ENCODE data around the gene FCN1.
A peak's percentile ranks its signal among the peaks of the same experiment; 100 is the strongest.

FCN1 gene

DNA sequence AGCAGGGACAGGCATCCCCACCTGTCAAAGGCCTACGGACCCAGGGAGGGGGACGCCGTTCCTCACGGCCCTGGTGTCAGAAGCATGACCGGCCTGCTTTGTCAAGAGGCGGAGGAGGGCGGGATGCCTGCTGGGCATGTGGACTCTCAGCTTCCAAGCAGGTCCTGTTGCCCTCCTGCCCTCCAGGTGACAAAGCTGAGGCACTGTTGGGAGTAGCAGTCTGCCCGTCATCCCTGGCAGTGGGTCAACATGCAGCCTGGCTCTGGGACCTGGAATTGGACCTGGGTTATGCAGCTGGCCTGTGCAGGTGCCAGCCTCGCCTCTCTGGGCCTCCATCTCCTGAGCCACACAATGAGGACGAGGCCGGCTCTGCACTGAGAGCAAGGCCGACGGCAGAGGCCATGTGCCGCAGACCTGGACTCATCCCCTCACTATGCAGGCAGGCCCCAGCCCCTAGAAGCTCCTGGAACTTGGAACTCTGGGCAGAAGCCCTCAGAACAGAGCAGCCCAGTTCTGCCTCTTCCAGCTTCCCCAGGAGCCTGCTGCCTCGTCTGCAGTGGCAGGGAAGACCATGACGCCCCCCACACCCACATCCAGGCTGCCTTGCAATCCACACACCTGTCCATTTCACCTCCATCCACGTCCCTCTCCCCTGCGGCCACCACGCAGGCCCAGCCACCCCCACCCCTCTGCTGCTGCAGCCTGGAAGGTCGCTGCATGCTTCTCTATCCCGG, 20.8 kb upstream of the FCN1 start:
- TF ChIP-seq, protein P1, sequence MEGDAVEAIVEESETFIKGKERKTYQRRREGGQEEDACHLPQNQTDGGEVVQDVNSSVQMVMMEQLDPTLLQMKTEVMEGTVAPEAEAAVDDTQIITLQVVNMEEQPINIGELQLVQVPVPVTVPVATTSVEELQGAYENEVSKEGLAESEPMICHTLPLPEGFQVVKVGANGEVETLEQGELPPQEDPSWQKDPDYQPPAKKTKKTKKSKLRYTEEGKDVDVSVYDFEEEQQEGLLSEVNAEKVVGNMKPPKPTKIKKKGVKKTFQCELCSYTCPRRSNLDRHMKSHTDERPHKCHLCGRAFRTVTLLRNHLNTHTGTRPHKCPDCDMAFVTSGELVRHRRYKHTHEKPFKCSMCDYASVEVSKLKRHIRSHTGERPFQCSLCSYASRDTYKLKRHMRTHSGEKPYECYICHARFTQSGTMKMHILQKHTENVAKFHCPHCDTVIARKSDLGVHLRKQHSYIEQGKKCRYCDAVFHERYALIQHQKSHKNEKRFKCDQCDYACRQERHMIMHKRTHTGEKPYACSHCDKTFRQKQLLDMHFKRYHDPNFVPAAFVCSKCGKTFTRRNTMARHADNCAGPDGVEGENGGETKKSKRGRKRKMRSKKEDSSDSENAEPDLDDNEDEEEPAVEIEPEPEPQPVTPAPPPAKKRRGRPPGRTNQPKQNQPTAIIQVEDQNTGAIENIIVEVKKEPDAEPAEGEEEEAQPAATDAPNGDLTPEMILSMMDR (IDR thresholded peaks at IDR 0.05; ENCODE audit: insufficient read depth, low read length, poor library complexity, severe bottlenecking) = no peak
- TF ChIP-seq EZH2phosphoT487 (conservative IDR thresholded peaks at IDR 0.05; ENCODE audit: low read length) = no peak
- H3K79me2 ChIP-seq (ENCODE audit: insufficient read depth, low read length) = no peaks in the 10 kb centered on the region
- H4K20me1 ChIP-seq (ENCODE audit: low read depth, low read length) = no peaks in the 10 kb centered on the region
- no peak overlapping the region for H3K27ac ChIP-seq (ENCODE audit: low read depth, low read length)
- H3F3A ChIP-seq (ENCODE audit: insufficient read depth) = peaks cover 14% of the 10 kb centered on the region
- H3K36me3 ChIP-seq (ENCODE audit: low read length) = no peaks in the 10 kb centered on the region
- H2AFZ ChIP-seq (ENCODE audit: low read depth, low read length, severe bottlenecking) = no peak overlapping the region
- no peak overlapping the region for H3K9ac ChIP-seq (ENCODE audit: low read length)
- no peaks in the 10 kb centered on the region for H3K9me2 ChIP-seq (replicated peaks; ENCODE audit: insufficient read depth, low read length)
- H3K27me3 ChIP-seq (ENCODE audit: low read length) = no peaks in the 10 kb centered on the region
- no peak overlapping the region for H3K4me3 ChIP-seq (ENCODE audit: insufficient read depth, low read length, poor library complexity, severe bottlenecking)
- no peak overlapping the region for H3K4me2 ChIP-seq (ENCODE audit: low read depth, low read length, poor library complexity, severe bottlenecking)
- H3K9me3 ChIP-seq (ENCODE audit: insufficient read depth, low read length) = no peaks in the 10 kb centered on the region

DNA sequence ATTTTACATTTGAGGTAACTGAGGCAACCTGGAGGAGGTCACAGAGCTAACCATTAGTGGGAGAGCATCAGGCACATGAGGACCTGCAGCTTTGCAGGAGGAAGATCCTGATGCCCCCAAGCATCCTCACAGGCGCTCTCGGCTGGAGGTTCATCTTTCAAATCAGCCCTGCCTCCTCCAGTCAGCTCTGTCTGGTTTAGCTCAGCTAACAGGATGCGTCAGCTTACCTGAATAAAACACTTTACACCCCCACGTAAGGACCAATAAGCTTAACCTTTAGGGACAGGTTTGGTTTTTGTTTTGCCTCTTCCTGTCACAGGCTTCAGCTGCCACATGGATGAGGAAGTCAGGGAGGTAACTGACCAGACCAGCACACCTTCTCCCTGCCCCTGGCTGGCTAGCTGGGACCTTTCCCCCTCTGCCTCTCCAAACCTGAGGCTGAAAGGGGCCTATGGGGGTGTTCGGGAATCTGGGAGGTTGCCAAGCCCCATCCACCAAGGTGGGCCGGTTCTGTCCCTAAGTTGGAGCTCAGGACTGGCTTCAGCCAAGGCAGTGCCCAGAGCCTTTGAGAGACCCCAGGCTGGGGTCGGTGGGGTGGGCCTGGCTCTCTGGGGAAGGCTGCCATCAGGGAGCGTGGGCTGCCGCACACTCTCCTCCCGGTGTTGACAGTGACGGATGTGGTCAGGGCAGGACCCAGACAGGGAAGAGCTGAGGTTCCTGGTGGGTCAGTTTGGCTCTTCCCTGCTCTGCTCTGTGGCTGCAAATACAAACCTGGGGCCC, 20.0 kb upstream of the FCN1 start:
- Histone ChIP-seq H3K9me3 (ENCODE audit: insufficient read depth, low read length) (no peaks in the 10 kb centered on the region), H2AFZ (ENCODE audit: low read depth, low read length, severe bottlenecking) (no peak overlapping the region), H3K79me2 (ENCODE audit: insufficient read depth, low read length) (no peaks in the 10 kb centered on the region), H3K9ac (ENCODE audit: low read length) (no peak overlapping the region), H3K4me2 (ENCODE audit: low read depth, low read length, poor library complexity, severe bottlenecking) (no peak overlapping the region), H3K27ac (ENCODE audit: low read depth, low read length) (peak overlapping the region; percentile 74), H3K4me3 (ENCODE audit: insufficient read depth, low read length, poor library complexity, severe bottlenecking) (no peak overlapping the region), H4K20me1 (ENCODE audit: low read depth, low read length) (no peaks in the 10 kb centered on the region), H3K36me3 (ENCODE audit: low read length) (no peaks in the 10 kb centered on the region), H3F3A (ENCODE audit: insufficient read depth) (peaks cover 14% of the 10 kb centered on the region), H3K9me2 (replicated peaks; ENCODE audit: insufficient read depth, low read length) (no peaks in the 10 kb centered on the region), H3K27me3 (ENCODE audit: low read length) (no peaks in the 10 kb centered on the region)
- TF ChIP-seq, protein P1 (IDR thresholded peaks at IDR 0.05; ENCODE audit: insufficient read depth, low read length, poor library complexity, severe bottlenecking) = no peak
- TF ChIP-seq EZH2phosphoT487 (conservative IDR thresholded peaks at IDR 0.05; ENCODE audit: low read length) = no peak

DNA sequence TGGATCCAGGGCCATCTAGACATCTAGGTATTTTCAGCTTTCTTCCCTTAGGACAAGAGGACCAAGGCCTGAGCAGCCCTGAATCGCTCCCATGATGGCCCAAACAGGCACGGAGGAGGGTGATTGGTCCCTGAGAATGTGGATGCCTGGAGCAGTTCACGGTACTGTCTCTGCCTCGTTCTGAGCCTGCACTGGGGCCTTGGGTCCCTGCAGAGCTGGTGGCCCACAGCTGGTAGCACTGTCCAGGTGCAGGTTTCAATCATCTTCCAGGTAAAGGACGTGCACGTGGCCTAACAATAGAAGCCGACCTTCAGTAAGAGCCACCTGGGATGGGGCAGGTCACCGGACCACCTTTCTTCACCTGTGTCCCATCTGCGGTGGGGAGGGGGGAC, 19.4 kb upstream of the FCN1 start:
- Histone ChIP-seq H4K20me1 (ENCODE audit: low read depth, low read length) (no peaks in the 10 kb centered on the region), H3K4me3 (ENCODE audit: insufficient read depth, low read length, poor library complexity, severe bottlenecking) (no peak overlapping the region), H3F3A (ENCODE audit: insufficient read depth) (peaks cover 14% of the 10 kb centered on the region), H3K9me2 (replicated peaks; ENCODE audit: insufficient read depth, low read length) (no peaks in the 10 kb centered on the region), H3K36me3 (ENCODE audit: low read length) (no peaks in the 10 kb centered on the region), H3K79me2 (ENCODE audit: insufficient read depth, low read length) (no peaks in the 10 kb centered on the region), H3K9ac (ENCODE audit: low read length) (peak overlapping the region; percentile 7; the same call in 1 of the 2 replicates), H3K27me3 (ENCODE audit: low read length) (no peaks in the 10 kb centered on the region), H2AFZ (ENCODE audit: low read depth, low read length, severe bottlenecking) (no peak overlapping the region), H3K27ac (ENCODE audit: low read depth, low read length) (peak overlapping the region; percentile 74), H3K9me3 (ENCODE audit: insufficient read depth, low read length) (no peaks in the 10 kb centered on the region), H3K4me2 (ENCODE audit: low read depth, low read length, poor library complexity, severe bottlenecking) (peak overlapping the region; percentile 37)
- no peak for TF ChIP-seq EZH2phosphoT487 (conservative IDR thresholded peaks at IDR 0.05; ENCODE audit: low read length)
- TF ChIP-seq, protein P1 (IDR thresholded peaks at IDR 0.05; ENCODE audit: insufficient read depth, low read length, poor library complexity, severe bottlenecking) = no peak

Data from SU-DHL-6 (cell line).